HPDE6-E6E7 (cell line): ENCODE results near the gene PCDHGA6.
"Not testable (repeated sequence)": the region's sequence is repeated elsewhere in the genome, so short reads cannot be mapped to it uniquely, and the experiment has no call there.

Experiments used
- DNase-seq: peaks from one replicate; pipeline ENCODE4 v3.0.0; 2011; ENCODE audit warnings: missing footprints; ENCODE audit errors: extremely low spot score

The PCDHGA6 gene

GRCh38 chr5:141392429-141393198 is 18.9 kb downstream of the PCDHGA6 start, which contains the start of gene PCDHGA8:
Gene PCDHGA8, plus strand, starts transcription at chr5:141392633. Its CDS starts 181 bp downstream, at chr5:141392814.
- no peak for DNase-seq

GRCh38 chr5:141393267-141393666 is 19.6 kb downstream of the PCDHGA6 start:
- no peak for DNase-seq

GRCh38 chr5:141394401-141395187 is 20.9 kb downstream of the PCDHGA6 start:
- not testable (repeated sequence) for DNase-seq

- DNase-seq, result not testable (repeated sequence)
Measured at GRCh38 chr5:141397756-141398551, 24.3 kb downstream of the PCDHGA6 start, which contains the start of gene PCDHGB5. Gene PCDHGB5, plus strand, starts transcription at chr5:141397947. Its CDS starts 181 bp downstream, at chr5:141398128.

- no peak for DNase-seq
Measured at GRCh38 chr5:141398608-141399007, 24.9 kb downstream of the PCDHGA6 start.

GRCh38 chr5:141399555-141400258 is 26.0 kb downstream of the PCDHGA6 start:
- no peak for DNase-seq

- peak; percentile 17 for DNase-seq
Measured at GRCh38 chr5:141402553-141403243, 29.0 kb downstream of the PCDHGA6 start, which contains the start of gene PCDHGA9. Gene PCDHGA9, plus strand, starts transcription at chr5:141402778. Its CDS starts 175 bp downstream, at chr5:141402953.

GRCh38 chr5:141403387-141403786 is 29.7 kb downstream of the PCDHGA6 start:
- no peak for DNase-seq

GRCh38 chr5:141407790-141408505 is 34.3 kb downstream of the PCDHGA6 start, which contains the start of gene PCDHGB6:
Gene PCDHGB6, plus strand, starts transcription at chr5:141408021. Its CDS starts 182 bp downstream, at chr5:141408203.
- DNase-seq, result peak; percentile 29

- no peak for DNase-seq
Measured at GRCh38 chr5:141409598-141410306, 36.1 kb downstream of the PCDHGA6 start.

GRCh38 chr5:141411575-141411974 is 37.9 kb downstream of the PCDHGA6 start:
- DNase-seq, result no peak

GRCh38 chr5:141412854-141413539 is 39.3 kb downstream of the PCDHGA6 start, which contains the start of gene PCDHGA10:
Gene PCDHGA10, plus strand, starts transcription at chr5:141412987. Its CDS starts 189 bp downstream, at chr5:141413176.
- DNase-seq, result peak; percentile 59

GRCh38 chr5:141413540-141414069 is 39.9 kb downstream of the PCDHGA6 start:
- no peak for DNase-seq

GRCh38 chr5:141414548-141415274 is 41.0 kb downstream of the PCDHGA6 start:
- not testable (repeated sequence) for DNase-seq

- DNase-seq, result not testable (repeated sequence)
Measured at GRCh38 chr5:141415275-141415618, 41.6 kb downstream of the PCDHGA6 start.

- DNase-seq, result not testable (repeated sequence)
Measured at GRCh38 chr5:141417494-141418172, 43.9 kb downstream of the PCDHGA6 start, which contains the start of gene PCDHGB7. Gene PCDHGB7, plus strand, starts transcription at chr5:141417677. Its CDS starts 183 bp downstream, at chr5:141417860.
